ENCODE measurements around the gene CCNDBP1.
"Not testable (repeated sequence)": the region's sequence is repeated elsewhere in the genome, so short reads cannot be mapped to it uniquely, and the experiment has no call there.

Gene CCNDBP1

DNA sequence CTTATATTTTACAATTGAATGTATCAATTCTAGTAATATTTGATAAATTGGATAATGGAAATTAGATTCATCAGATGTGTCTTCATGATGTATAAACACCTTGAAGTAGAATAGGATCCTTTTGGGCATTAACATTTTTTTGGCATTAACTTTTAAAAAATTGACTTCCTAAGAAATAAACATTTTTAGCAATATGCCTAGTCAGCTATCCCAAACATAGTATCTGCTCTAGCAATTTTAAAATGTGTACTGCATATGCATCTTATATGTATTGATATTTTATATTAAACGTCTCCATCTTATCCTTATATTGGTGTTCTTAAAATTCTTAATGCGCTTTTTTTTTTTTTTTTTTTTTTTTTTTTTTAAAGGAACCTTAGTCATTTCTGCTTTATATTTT lies 8.5 kb downstream of the CCNDBP1 start:
- in situ Hi-C loops (cut with HindIII; ENCODE audit: low sequenced_read_pairs) = no loop called here
- H3K4me3 ChIP-seq (ENCODE audit: low read depth, low read length) = no peak overlapping the region
- TF ChIP-seq, protein P1, sequence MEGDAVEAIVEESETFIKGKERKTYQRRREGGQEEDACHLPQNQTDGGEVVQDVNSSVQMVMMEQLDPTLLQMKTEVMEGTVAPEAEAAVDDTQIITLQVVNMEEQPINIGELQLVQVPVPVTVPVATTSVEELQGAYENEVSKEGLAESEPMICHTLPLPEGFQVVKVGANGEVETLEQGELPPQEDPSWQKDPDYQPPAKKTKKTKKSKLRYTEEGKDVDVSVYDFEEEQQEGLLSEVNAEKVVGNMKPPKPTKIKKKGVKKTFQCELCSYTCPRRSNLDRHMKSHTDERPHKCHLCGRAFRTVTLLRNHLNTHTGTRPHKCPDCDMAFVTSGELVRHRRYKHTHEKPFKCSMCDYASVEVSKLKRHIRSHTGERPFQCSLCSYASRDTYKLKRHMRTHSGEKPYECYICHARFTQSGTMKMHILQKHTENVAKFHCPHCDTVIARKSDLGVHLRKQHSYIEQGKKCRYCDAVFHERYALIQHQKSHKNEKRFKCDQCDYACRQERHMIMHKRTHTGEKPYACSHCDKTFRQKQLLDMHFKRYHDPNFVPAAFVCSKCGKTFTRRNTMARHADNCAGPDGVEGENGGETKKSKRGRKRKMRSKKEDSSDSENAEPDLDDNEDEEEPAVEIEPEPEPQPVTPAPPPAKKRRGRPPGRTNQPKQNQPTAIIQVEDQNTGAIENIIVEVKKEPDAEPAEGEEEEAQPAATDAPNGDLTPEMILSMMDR (IDR thresholded peaks at IDR 0.05; ENCODE audit: low read depth, low read length) = no peak

DNA sequence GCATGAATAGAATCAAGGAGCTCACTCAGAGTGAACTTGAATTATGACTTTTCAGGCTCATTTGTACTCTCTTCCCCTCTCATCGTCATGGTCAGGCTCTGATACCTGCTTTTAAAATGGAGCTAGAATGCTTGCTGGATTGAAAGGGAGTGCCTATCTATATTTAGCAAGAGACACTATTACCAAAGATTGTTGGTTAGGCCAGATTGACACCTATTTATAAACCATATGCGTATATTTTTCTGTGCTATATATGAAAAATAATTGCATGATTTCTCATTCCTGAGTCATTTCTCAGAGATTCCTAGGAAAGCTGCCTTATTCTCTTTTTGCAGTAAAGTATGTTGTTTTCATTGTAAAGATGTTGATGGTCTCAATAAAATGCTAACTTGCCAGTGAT lies 9.6 kb downstream of the CCNDBP1 start:
- H3K4me3 ChIP-seq (ENCODE audit: low read depth, low read length) = no peak overlapping the region
- TF ChIP-seq, protein P1 (IDR thresholded peaks at IDR 0.05; ENCODE audit: low read depth, low read length) = no peak
- DNase-seq (ENCODE audit: low read depth, low spot score) = no peak
- in situ Hi-C loops (cut with HindIII; ENCODE audit: low sequenced_read_pairs) = no loop called here

More for the DNA sequence above, 8.5 kb downstream of the CCNDBP1 start:
- DNase-seq (ENCODE audit: low read depth, low spot score) = no peak

DNA sequence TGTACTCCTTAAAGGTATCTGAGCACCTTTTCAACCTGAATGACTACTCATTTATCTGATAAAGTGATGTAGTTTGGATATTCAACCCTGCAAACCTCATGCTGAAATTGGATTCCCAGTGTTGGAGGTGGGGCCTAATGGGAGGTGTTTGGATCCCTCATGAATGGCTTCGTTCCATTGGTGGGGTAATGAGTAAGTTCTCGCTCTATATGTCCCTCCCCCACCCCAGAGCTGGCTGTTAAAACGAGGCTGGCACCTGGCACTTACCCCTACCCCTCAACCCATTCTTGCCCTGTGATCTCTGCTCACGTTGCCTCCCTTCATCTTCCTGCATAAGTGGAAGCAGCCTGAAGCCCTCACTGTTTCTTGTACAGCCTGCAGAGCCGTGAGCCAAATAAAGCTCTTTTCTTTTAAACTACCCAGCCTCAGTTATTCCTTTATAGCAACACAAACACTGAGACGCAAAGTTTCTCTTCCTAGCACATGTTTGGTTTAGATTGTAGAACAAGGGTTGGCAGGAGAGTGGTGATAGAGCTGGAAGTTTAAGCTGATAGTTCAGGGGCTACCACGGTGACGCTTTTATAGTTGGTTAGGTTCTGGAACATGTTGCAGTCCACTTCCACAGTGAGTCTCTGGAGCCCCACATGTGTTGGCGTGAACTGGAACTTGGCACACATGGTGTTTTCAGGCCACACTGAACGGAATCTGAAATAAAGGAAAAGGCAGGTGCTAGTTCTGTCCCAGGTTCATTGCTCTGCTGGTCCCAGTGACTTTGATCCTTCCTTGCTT lies 11.8 kb downstream of the CCNDBP1 start:
- in situ Hi-C loops (cut with HindIII; ENCODE audit: low sequenced_read_pairs) = no loop called here
- TF ChIP-seq, protein P1 (IDR thresholded peaks at IDR 0.05; ENCODE audit: low read depth, low read length) = no peak
- H3K4me3 ChIP-seq (ENCODE audit: low read depth, low read length) = no peak overlapping the region
- DNase-seq (ENCODE audit: low read depth, low spot score) = no peak

DNA sequence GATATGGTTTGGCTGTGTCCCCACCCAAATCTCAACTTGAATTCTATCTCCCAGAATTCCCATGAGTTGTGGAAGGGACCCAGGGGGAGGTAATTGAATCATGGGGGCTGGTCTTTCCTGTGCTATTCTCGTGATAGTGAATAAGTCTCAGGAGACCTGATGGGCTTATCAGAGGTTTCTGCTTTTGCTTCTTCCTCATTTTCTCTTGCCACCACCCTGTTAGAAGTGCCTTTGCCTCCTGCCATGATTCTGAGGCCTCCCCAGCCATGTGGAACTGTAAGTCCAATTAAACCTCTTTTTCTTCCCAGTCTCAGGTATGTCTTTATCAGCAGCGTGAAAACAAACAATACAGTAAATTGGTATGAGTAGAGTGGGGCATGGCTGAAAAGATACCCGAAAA lies 12.6 kb downstream of the CCNDBP1 start:
- in situ Hi-C loops (cut with HindIII; ENCODE audit: low sequenced_read_pairs); H3K4me3 ChIP-seq (ENCODE audit: low read depth, low read length); DNase-seq (ENCODE audit: low read depth, low spot score): not testable (repeated sequence)

DNA sequence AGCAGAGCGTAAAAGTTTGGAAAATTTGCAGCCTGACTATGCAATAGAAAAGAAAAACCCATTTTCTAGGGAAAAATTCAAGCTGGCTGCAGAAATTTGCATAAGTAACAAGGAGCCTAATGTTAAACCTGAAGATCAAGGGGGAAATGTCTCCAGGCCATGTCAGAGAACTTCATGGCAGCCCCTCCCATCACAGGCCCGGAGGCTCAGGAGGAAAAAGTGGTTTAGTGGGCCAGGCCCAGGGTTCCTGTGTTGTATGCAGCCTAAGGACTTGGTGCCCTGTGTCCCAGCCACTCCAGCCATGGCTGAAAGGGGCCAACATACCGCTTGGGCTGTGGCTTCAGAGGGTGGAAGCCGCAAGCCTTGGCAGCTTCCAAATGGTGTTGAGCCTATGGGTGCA lies 13.4 kb downstream of the CCNDBP1 start:
- H3K4me3 ChIP-seq (ENCODE audit: low read depth, low read length); DNase-seq (ENCODE audit: low read depth, low spot score); in situ Hi-C loops (cut with HindIII; ENCODE audit: low sequenced_read_pairs): not testable (repeated sequence)

DNA sequence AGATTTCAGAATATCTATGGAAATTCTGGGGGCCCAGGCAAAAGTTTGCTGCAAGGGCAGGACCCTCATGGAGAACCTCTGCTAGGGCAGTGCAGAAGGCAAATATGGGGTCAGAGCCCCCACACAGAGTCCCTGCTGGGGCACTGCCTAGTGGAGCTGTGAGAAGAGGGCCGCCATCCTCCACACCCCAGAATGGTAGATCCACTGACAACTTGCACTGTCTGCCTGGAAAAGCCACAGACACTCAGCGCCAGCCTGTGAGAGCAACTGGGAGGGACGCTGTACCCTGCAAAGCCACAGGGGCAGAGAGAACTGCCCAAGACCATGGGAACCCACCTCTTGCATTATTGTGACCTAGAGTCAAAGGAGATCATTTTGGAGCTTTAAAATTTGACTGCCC lies 13.8 kb downstream of the CCNDBP1 start:
- no peak for DNase-seq (ENCODE audit: low read depth, low spot score)
- in situ Hi-C loops (cut with HindIII; ENCODE audit: low sequenced_read_pairs) = no loop called here
- H3K4me3 ChIP-seq (ENCODE audit: low read depth, low read length) = no peak overlapping the region
- TF ChIP-seq, protein P1 (IDR thresholded peaks at IDR 0.05; ENCODE audit: low read depth, low read length) = no peak

DNA sequence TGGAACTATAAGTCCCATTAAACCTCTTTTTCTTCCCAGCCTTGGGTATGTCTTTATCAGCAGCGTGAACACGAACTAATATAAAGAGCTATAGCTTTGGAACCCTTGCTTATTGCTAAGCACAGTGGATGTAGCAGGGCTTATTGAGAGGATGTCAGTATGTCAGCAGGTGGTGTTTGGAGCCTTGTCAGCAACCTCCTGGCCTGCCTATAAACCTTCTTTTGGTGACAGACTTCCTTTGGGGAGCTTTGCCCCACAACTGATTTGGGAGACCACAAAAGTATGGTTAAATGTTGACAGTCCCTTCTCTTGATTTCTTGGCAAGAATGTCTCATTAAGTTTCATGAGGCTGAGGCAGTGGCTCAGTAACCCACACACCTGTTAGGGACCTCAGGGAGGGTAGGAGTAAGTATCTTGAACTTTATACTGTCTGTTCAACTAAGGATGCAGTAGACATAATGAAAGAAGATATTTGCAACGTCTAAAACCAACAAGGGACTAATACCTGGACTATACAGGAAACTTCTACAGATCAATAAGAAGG lies 14.8 kb downstream of the CCNDBP1 start:
- in situ Hi-C loops (cut with HindIII; ENCODE audit: low sequenced_read_pairs) = no loop called here
- TF ChIP-seq, protein P1 (IDR thresholded peaks at IDR 0.05; ENCODE audit: low read depth, low read length) = no peak
- DNase-seq (ENCODE audit: low read depth, low spot score) = no peak
- no peak overlapping the region for H3K4me3 ChIP-seq (ENCODE audit: low read depth, low read length)

Data from astrocyte of the spinal cord (primary cell).